Stimulated activated CD8-positive, alpha-beta memory T cell treated with anti-CD3 and anti-CD28 coated beads, Interleukin-12 subunit alpha, Interleukin-12 subunit beta, amount 100 ng/mL, for 4 hours (primary cell): Measurements from ENCODE around the gene ACAP3.

Source experiments
- DNase-seq: peaks from one replicate; pipeline ENCODE4 v3.0.0-alpha.2; 2020; ENCODE audit warnings: low read depth

The ACAP3 gene

DNA sequence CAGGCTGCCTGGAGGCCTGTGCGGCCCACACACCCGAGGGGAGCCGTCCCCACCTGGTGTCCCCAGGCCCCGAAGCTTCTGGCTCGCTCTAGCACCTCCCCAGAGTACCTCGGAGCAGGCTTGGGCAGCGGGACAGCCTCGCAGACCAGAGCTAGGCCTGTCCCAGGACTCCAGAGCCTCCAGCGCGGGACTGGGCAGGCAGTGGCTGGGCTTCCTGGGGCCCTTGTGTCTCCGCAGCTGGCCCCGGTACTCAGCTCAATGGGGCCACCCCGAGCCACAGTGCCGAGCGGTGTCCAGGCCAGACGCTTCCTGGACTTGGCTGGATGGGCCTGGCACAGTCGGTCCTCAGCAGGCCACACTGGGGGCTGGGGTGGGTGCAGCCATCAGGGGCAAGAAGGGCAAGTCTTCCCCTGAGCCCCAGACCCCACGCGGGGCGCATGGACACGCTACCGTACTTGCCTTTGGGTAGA lies 22.6 kb downstream of the ACAP3 start:
- no peak for DNase-seq

GRCh38 chr1:1284221-1285101 lies 23.3 kb downstream of the ACAP3 start:
- no peak for DNase-seq

DNA sequence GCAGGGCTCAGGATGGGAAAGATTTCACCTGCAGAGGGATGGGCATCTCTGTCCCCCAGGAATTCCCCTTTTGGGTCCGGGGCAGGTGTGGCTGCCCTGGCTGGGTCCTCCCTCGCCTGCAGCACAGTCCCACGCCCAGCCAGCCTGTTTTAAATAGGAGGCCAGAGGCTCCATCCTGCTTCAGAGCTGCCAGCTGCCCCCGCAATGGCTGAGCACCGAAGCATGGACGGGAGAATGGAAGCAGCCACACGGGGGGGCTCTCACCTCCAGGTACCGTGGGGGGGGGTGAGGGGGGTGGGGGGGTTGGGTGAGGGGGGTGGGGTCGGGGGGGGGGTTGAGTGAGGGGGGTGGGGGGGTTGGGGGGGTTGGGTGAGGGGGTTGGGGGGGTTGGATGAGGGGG lies 23.9 kb downstream of the ACAP3 start:
- DNase-seq, result no peak

DNA sequence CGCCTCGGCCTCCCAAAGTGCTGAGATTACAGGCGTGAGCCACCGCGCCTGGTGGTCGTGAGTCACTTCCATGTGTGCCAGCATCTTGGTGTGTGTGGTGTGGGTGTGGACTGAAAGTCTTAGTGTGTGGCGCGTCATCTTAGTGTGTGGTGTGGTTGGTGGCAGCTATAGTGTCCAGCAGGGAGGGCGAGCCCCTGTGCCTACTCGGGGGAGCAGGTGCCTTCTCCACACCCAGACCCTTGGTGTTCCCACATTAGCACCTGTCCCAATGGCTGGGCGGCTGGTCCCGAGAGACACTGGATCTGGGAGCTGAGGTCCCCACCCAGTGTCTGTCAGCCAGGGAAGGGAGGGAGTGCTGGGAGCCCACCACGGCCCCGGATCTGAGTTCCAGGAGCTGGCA lies 24.7 kb downstream of the ACAP3 start:
- no peak for DNase-seq

- no peak for DNase-seq
Observed at GRCh38 chr1:1281533-1282321, 26.0 kb downstream of the ACAP3 start.

DNA sequence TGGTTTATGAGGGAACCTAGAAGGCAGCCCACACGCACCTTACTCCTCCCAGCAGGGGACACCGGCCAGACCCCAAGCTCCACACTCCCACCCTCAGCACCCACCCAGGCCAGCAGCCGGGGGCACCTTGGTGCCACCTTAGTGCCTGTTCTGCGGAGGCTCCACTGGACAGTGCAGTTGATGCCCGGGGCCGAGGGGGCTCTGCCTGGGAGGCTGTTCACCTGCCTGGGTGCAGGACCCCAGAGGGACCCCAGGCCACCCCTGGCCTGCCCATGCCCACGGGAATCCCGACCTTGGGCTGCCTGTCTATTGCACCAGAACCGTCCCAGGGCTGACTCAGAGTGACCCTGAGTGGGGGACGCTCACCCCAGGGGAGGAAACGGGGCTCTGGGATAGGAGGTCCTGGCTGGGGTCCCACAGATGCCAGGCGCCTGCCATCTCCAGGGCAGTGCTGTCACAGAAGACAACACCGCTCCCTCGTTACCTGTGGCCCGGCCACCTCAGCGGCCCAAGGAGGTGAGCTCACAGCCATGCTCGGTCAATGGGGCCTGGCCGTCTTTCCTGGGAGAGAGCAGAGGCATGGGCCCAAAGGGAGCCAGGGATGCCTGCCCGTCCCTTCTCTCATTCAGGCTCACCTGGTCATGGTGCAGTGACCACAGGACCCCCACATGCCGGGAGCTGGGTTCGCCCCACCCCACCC lies 26.8 kb downstream of the ACAP3 start:
- no peak for DNase-seq

DNA sequence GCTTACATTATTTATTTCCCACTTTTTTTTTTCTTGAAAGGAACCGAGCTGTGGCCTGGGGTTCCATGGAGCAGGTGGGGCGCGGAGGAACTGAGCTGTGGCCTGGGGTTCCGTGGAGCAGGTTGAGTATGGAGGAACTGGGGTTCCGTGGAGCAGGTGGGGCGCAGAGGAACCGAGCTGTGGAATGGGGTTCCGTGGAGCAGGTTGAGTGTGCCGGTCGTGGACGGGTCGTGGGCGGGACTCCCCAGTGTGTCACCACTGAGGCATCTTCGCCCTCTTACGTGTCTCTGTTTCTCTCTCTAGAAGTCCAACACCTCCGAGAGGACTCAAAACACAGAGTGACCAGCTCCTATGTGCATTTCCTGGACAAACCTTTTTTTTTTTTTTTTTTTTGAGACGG lies 28.7 kb downstream of the ACAP3 start:
- no peak for DNase-seq

- DNase-seq, result no peak
Observed at GRCh38 chr1:1278620-1279019, 29.1 kb downstream of the ACAP3 start.

GRCh38 chr1:1275836-1276235 lies 31.9 kb downstream of the ACAP3 start:
- no peak for DNase-seq

DNA sequence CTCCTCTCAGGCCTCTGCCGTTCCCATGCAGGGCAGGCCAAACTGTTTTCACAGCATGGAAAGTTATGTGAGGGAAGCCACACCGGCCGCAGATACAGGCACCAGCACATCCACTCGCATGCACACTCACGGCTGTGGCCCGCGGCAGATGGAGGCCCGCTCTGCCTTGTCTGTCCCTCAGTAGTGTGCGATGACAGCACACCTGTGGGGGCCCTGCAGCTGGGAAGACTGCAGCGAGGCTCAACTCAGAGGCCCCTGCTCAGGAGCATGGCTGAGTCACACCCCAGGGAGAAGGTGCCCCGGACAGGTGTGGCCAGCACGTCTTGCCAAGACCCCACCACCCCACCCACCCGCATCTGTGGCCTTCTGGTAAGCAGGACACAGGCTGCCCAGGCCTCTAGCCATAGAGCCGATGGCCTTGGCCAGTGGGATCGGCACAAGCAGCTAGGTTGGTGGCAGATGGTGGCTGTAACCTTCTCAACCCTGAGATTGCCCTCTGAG lies 32.7 kb downstream of the ACAP3 start:
- no peak for DNase-seq

DNA sequence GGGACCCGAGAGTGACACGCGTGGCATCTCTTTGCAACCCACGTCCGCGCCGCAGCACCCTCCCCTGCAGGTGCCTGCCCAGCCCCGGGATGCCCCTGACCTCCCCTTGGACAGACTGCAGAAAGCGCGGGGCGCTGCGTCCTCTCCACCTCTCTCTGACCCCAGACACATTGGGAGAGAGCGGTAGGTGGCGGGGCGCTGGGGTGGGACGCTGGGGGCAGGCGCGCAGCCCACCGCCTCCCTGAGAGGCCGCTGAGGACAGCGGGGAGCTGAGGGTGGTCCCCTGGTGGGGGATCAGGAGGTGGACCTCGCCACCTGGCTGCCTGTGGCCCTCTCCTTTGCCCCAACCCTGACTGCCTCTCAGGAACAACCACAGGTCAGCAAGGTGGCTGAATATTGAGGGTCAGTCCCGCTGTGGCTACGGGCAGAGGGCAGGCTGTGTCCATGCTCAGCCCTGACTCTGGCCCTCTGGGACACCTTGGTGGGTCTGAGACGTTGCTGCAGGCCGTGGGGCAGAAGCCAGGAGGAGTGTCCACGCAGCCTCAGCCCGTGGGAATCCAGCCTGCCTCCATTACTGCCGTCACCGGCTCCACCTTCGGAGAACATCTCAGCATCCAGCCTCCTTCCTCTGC lies 33.3 kb downstream of the ACAP3 start:
- no peak for DNase-seq

DNA sequence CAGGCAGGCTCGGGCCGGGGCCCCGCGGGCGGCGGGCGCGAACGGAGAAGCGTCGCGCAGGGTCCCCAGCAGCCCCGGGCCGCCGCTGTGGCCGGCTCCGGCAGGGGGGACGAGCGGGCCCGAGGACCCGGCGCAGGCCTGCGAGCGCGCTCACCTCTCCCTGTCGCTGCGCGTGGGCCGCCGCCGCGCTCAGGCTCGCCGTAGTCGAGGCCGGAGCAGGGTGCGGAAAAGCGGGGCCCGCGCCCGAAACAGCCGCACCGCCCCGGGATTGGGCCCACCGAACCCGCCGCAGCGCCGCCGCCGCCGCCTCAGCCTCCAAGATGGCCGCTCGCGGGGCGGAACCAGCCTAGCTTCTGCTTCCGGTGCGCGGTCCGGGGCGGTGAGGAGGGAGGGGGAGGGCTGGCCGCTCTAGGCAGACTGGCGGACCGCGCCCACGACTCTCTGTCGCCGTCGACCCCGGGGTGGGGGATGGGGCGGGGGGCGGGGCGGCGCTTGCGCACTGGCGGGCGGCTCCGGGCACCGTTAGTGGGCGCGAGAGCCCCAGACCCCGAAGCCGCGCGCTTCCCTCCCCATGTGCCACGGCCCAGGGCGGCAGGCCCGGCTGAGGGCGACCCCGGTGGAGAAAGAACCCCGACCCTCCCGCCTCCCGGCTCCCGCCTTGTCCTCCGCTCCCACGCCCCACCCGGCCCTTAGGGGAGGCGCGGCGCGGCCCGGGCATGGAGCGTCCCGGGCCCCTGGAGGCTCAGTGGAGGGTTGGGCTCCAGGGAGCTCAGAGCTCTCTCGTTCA lies 34.0 kb downstream of the ACAP3 start, which contains the start of gene UBE2J2:
TSS of gene UBE2J2 (minus strand) at position 343 of the 787 bp plus-strand sequence. CDS start 5,862 bp downstream, outside the sequence.
- DNase-seq, result peak; percentile 88

GRCh38 chr1:1273209-1273511 lies 34.6 kb downstream of the ACAP3 start:
- DNase-seq, result no peak

DNA sequence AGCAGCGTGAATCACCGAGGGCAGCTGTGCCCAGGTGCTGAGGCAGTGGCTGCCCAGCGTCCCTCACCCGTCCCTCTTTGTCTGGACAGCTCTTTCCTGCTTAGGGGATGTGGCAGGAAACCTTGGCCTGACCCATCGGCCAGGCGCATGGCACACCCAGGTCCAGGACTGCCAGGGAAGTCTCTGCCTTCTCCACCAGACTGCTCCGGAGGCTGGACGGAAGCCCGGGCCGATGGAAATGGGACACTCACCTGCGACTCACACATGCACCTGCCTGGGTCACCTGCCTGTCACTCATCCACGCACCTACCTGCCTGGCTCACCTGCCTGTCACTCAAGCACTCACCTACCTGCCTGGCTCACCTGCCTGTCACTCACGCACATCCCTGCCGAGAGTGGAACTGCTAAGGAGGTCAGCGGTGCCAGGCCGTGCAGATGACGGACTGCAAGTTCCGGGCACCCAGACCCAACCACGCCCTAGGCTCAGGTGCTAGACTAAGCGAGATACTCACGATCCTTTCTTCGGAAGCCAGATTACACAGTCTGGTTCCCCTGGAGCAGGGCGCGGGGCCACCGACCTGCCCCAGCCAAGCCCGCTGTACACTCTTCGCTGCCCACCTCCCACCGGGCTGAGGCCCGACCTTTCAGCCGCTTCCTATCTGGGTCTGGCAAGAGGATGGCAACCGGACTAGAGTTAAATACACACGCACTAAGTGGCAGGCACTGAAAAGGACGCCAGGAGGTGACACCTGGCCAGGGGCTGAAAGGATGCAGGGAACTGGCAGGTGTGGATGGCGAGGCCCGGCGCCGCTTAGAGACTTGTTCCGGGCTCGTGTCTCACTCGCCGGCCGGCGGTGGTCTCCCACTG lies 35.2 kb downstream of the ACAP3 start:
- DNase-seq, result no peak

DNA sequence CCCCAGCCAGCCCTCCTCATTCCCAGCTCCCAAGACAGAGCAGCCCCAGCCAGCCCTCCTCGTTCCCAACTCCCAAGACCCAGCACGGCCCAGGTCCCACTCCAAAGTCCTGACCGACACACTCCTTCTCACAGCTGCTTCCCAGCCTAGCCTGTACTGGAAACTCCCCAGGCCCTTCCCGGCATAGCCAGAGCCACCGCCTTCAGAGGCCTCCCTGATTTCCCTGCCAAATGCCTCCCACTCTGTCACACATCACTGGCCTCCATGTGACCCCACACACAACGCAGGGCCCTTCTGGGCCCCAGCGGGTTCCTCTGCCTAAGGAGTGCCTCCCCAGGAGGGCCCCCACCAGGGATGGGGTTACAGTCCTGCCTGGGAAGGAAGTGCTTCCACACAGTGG lies 36.9 kb downstream of the ACAP3 start:
- DNase-seq, result no peak

- DNase-seq, result no peak
Observed at GRCh38 chr1:1268284-1268682, 39.4 kb downstream of the ACAP3 start.

GRCh38 chr1:1267488-1268283 lies 40.0 kb downstream of the ACAP3 start:
- no peak for DNase-seq

DNA sequence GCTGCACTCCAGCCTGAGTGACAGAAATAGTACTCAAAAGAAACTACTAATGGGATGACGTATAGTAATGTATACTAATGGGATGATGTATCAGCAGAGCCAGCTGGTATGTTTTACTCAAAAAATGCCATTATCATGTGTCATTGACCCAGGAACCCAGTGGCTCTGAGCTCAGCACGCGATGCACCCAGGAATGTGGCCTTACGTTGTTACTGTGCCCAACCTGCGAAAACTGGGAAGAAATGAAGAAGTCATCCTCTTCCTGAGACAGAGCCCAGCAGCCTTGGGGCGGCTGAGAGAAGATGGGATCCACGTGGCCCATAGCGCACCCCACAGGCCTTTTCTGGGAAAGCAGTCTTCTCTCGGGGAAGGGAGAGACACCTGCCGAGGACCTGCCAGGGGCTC lies 42.9 kb downstream of the ACAP3 start:
- DNase-seq, result no peak

- DNase-seq, result no peak
Observed at GRCh38 chr1:1264026-1264425, 43.7 kb downstream of the ACAP3 start.
